GM18867 (cell line): ENCODE measurements around the gene SEMA3D.

Experiments used
- ATAC-seq: cut with Tn5 transposase; IDR thresholded peaks from one replicate; pipeline ENCODE4 v1.9.1; 2021; ENCODE audit warnings: mild to moderate bottlenecking, moderate library complexity; ENCODE audit not compliant: unreplicated experiment

The SEMA3D gene

GRCh38 chr7:85184599-85185423 is 2.0 kb downstream of the SEMA3D start:
- no peak for ATAC-seq

DNA sequence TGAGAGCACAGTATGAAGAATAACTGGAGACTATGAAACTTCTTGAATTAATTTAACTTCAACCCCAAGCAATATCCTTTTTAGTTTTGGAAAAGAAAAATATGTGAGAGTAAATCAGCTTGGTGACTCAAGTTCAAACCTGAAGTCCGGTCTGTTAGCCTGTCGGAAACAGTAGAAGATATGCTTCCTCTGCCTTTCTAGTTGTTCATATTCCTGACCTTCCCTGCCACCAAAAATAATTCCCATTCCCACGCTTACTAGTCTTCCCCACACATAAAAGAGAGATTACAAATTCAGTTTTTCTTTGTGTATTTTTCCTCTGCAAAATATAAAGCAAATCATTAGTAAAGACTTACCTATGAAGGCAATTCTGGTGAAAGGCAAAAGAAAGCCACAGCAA is 3.6 kb downstream of the SEMA3D start:
- ATAC-seq = no peak

GRCh38 chr7:85178531-85179298 is 8.1 kb downstream of the SEMA3D start:
- no peak for ATAC-seq

GRCh38 chr7:85177316-85177715 is 9.5 kb downstream of the SEMA3D start:
- no peak for ATAC-seq

DNA sequence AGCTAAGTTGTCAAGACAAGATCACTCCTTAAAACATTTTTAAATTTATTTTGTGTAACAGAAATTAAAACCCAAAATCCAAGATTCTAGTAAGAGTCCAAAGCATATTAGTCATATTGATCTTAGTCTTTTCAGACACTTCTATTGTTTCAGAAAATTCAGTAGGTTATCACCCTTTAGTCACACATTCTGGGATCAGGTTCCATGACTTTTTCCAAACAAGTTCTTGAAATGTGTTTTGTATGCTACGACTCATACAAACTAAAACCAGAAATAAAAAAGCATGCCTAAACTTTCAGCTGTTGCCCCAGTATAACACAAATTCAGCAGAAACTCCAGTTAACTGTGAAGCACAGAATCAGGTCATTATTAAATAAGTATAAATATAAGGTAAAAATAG is 10.7 kb downstream of the SEMA3D start:
- no peak for ATAC-seq

- no peak for ATAC-seq
Measured at GRCh38 chr7:85175217-85175616, 11.6 kb downstream of the SEMA3D start.

DNA sequence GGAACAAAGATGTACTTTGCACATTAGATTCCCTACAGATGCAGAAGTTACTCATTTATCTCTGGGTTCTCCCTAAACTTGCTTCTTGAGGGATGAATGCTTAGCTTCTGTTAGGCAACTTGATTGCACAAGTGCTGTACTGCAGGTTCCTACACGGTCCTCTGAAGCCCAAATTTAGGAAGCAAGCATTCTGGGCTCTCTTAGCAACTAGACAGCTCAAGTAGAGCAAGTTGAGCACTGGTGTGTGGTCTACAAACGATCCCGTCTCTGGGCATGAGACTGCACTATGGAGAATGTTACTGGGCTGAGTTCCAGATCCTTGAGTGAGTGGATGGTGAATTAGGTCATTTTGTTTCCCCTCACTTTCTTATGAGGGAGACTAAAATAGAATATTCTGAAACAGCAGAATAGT is 14.3 kb downstream of the SEMA3D start:
- ATAC-seq = no peak

DNA sequence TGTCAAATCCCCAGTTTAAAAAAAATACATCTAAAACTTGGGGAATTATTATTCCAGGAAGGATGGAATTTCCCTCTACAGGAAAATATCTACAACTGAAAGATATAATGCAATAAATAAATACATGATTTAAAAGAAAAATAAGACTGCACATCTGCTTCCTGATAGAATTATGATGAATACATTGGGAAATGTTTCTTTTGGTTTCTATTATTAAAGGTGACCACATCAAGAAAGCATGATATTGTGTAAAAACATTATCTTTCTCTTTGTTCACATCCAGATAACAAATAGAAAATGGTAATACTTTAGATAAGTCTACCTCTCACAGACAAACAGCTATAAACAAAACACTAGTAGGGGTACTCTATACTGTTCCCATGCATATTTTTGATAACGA is 19.2 kb downstream of the SEMA3D start:
- no peak for ATAC-seq

DNA sequence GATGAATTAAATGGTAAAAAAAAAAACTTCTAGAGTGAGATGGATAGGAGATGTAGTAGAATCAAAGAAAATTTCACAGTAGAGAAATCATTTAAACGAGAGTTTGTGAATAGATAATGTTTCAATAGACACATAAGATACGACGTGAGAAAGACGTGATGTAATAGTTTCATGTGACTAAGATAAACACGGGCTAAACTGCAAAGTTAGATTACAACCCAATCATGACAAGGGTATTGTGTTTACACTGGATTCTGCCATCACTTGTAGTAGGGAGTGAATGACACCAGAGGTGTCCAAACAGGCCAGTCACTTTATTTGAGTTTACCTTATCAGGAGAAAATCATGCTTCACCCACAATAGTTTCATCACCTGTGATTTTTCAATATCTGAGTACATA is 21.6 kb downstream of the SEMA3D start:
- no peak for ATAC-seq

GRCh38 chr7:85164376-85164775 is 22.5 kb downstream of the SEMA3D start:
- ATAC-seq = no peak

DNA sequence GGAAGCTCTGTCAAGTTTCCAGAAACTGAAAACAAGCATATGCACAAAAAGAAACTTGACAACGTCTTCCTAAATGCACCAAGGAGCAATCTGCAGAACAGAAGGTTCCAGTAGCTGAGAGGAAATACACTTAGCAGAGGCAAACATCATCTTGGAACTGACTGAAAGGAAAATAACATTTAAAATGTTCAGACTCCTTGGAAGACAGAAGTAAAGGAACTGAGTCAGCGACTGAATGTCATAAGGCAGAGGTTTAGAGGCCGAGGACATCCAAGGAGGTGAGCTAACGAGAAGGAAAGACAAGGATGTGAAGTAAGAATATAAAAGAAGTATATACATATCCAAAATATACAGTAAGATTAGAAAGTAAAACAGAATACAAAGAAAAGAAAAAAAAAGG is 24.1 kb downstream of the SEMA3D start:
- no peak for ATAC-seq

- ATAC-seq = peak; percentile 87
Measured at GRCh38 chr7:85160223-85160622, 26.6 kb downstream of the SEMA3D start.

- ATAC-seq = no peak
Measured at GRCh38 chr7:85159003-85159402, 27.9 kb downstream of the SEMA3D start.

DNA sequence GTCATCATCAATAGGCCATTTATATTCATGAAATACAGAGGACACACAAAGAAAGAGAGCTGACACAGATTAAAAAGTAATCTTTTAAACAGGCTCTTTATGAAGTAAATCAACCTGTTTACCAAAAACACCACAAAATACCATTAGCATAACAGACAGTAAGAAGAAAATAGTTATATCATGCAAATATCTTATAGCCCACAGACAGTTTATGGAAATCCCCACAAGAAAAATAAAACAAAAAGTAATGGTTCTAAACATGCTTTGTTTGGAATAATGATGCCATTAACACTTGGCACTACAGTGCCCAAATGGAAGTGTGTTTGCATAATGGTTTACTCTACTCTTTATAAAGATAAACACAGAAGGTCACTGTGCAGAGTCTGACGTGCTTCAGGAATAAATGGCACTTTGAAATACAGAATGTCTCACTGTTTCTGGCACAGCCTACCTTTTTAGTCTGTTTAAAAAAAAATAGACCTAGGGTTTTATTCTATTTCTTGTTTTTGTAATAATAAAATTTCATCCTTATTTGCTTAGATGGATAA is 30.1 kb downstream of the SEMA3D start:
- no peak for ATAC-seq

- peak; percentile 44 for ATAC-seq
Measured at GRCh38 chr7:85154282-85154937, 32.4 kb downstream of the SEMA3D start.

- no peak for ATAC-seq
Measured at GRCh38 chr7:85153715-85154114, 33.1 kb downstream of the SEMA3D start.

DNA sequence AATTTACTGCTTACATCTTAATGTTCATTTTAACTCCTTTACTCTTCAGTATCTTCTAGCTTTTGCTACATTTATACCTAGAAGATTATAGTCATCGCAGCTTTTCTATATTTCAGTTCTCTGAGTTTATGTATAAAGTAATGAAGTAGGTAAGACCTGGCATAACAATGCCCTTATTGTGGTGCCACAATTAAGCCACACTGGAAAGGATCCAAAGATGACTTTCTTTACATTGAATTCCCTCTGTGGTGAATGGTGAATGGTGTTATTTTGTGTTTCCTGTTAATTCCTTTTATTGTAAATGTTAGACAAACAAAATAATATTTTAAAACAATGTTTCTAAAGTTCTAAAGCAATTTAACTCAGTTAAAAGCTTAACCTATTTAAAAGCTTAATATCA is 36.2 kb downstream of the SEMA3D start:
- ATAC-seq = no peak

DNA sequence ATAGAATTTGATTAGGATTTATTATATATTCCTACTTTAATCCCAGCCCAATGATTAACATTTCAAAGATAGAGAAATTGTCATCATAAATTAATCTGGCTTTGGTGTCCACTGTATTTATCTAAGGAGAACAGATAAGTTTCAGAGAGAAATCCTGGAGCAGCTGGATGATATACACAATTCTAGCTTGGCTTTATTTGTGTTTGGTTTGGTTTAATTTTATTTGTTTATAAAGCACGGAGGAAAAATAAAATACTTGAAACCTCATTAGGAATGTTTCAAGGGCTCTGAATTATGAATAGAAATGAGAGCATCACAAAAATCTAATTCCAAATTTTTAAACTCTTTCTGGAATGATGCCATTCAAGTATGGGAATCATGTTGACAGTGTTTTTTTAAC is 42.1 kb downstream of the SEMA3D start:
- ATAC-seq = no peak

- ATAC-seq = no peak
Measured at GRCh38 chr7:85135977-85136376, 50.9 kb downstream of the SEMA3D start.

- no peak for ATAC-seq
Measured at GRCh38 chr7:85133560-85133959, 53.3 kb downstream of the SEMA3D start.

DNA sequence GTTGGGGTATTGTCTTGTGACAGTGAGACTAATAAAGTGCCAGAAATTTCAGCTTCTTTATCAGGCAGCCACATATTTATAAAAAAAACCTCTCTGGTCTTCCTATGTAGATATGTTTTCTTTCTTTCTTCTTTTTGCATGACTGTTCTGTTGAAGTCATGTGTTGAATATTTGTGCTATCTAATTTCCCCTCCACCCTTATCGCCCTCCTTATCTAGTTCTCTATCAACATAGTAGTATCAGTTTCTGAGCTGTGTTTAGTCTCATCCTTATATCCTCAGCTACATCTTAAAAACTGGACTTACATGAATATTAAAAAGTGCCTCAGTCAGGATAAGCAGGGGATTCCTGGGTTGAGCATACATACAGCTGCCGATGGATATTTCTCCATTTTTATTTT is 53.9 kb downstream of the SEMA3D start:
- ATAC-seq = no peak
